HepG2 (cell line): Measurements from ENCODE around the gene PRRT1. TPM values are rescaled to one million over a fixed set of nuclear protein-coding genes. Genes with fewer than 3 reads are reported as not detected.

Experiments used
- EP300 ChIP-seq, 3 experiments: sonication (generic) in 1 of 3; formaldehyde crosslinking in 1 of 3; IDR thresholded peaks; 2 replicates each; pipeline versions ENCODE4 v1.5.1 to v1.6.1; 2011 to 2020; ENCODE audit warnings: low read depth in 2 of 3, low read length in 2 of 3, borderline replicate concordance in 1 of 3, improper control_type of control experiment in 1 of 3, mild to moderate bottlenecking in 1 of 3, missing genetic modification reagents in 1 of 3, moderate library complexity in 1 of 3
- HINFP ChIP-seq: sonication (generic); formaldehyde crosslinking; IDR thresholded peaks from 2 replicates; pipeline ENCODE4 v1.4.0; 2020; ENCODE audit warnings: low read depth, mild to moderate bottlenecking, missing genetic modification reagents
- KDM4B ChIP-seq: sonication (generic); formaldehyde crosslinking; IDR thresholded peaks from 2 replicates; pipeline ENCODE4 v1.4.0; 2020; ENCODE audit warnings: missing genetic modification reagents
- PHF8 ChIP-seq: sonication (generic); formaldehyde crosslinking; IDR thresholded peaks from 2 replicates; pipeline ENCODE4 v1.5.0; 2020; ENCODE audit warnings: missing genetic modification reagents
- PITX1 ChIP-seq: sonication (generic); formaldehyde crosslinking; IDR thresholded peaks from 2 replicates; pipeline ENCODE4 v1.5.1; 2020; ENCODE audit warnings: mild to moderate bottlenecking, missing genetic modification reagents
- SOX6 ChIP-seq, 2 experiments: fragments of 450-650 bp in 1 of 2; sonication (generic) in 1 of 2; formaldehyde crosslinking in 1 of 2; IDR thresholded peaks; 2 replicates each; pipeline versions ENCODE4 v1.4.0 to v1.6.1; 2017 to 2020; ENCODE audit warnings: antibody characterized with exemption in 1 of 2, mild to moderate bottlenecking in 1 of 2, missing genetic modification reagents in 1 of 2
- YEATS4 ChIP-seq: sonication (generic); formaldehyde crosslinking; IDR thresholded peaks from 2 replicates; pipeline ENCODE4 v1.4.0; 2020; ENCODE audit warnings: missing genetic modification reagents, borderline replicate concordance
- ZFP90 ChIP-seq: sonication (generic); formaldehyde crosslinking; IDR thresholded peaks from 2 replicates; pipeline ENCODE4 v1.8.0; 2022; ENCODE audit warnings: missing genetic modification reagents, mild to moderate bottlenecking, inconsistent platforms, borderline replicate concordance
- ZMYM4 ChIP-seq: sonication (generic); formaldehyde crosslinking; IDR thresholded peaks from 2 replicates; pipeline ENCODE4 v1.8.1; 2023; ENCODE audit warnings: mild to moderate bottlenecking, missing genetic modification reagents
- ZNF142 ChIP-seq: sonication (generic); formaldehyde crosslinking; IDR thresholded peaks from 2 replicates; pipeline ENCODE4 v1.4.0; 2020; ENCODE audit warnings: missing genetic modification reagents
- ZNF430 ChIP-seq: sonication (generic); formaldehyde crosslinking; IDR thresholded peaks from 2 replicates; pipeline ENCODE4 v1.9.0; 2021; ENCODE audit warnings: mild to moderate bottlenecking, missing genetic modification reagents
- polyA plus RNA-seq, 8 experiments: library from polyadenylated mRNA; depleted of rRNA in 3 of 8; stranded (reverse) in 7 of 8; unstranded in 1 of 8; fragments of >200 nt; fragmentation: Illumina TruSeq in 4 of 8; extraction: Trizol in 4 of 8; gene quantifications; 2 replicates each; pipeline versions ENCODE4 v1.2.1 to v1.2.3, GENCODE V29; 2011 to 2016; ENCODE audit warnings: low read depth in 4 of 8, missing spikeins in 1 of 8, mixed read lengths in 1 of 8; ENCODE audit not compliant: insufficient read depth in 1 of 8
- total RNA-seq, 5 experiments: library from RNA; depleted of rRNA; stranded (reverse); fragments of >200 nt; fragmentation: Illumina TruSeq; extraction: Trizol; gene quantifications; 2 replicates each; pipeline ENCODE4 v1.2.3, GENCODE V29; 2016; ENCODE audit warnings: low read depth in 1 of 5
- TF ChIP-seq, protein P1 (sequence below), 2 experiments: sonication (generic) in 1 of 2; formaldehyde crosslinking in 1 of 2; IDR thresholded peaks; 2 replicates each; pipeline versions ENCODE4 v1.6.1 to v1.9.0; 2014 to 2022; ENCODE audit warnings: antibody characterized with exemption in 1 of 2, borderline replicate concordance in 1 of 2, inconsistent platforms in 1 of 2, low read depth in 1 of 2, missing genetic modification reagents in 1 of 2

The PRRT1 gene
- total and polyA plus RNA-seq, 2 of the 13 experiments (the other 11 are each of a cell fraction or from before 2014, with no cell fraction given): 0.64 to 1.4 TPM

DNA sequence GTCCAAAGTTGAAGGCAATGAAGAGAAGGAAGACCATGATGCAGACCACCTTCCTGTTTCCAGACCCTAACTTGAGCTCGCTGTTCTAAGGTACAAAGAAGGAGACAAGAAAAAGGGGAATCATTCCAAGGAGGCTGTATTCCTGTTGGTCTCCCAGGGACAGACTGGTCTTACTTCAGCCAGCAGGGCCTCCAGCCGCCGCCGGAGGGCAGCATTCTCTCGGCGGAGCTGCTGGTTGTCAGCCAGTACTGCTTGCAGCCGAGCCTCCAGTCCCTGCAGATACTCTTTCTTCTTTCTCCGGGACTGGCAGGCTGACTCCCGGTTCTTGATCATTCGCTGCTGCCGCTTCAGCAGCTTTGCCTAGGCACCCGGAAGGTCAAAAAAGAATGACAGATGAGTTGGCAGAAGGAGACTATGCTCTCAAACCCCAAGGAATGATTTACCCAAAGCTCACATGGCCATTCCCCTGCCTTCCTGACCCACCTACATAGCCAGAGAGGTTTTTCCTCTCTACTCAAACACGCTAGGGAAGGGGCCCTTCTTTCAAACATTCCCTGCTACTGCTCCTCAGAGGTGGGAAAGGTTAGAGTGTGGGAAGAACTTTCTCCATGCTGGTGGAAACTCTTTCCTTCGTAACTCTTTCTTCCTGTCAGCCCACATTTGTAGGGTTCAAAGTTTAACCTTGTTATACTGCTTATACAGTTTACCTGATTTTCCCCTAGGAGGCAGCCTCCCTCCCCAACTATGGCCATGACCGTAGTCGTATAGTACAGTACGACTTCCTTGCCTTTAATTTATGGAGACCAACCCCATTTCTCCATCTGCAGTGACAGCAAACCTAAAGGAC, 32.7 kb downstream of the PRRT1 start (continued):
- peak; percentile 81 for TF ChIP-seq ZNF142 (CRISPR knock-in tag)
- TF ChIP-seq ZNF430 (CRISPR knock-in tag): peak; percentile 49; the same call in 1 of the 2 replicates
- 0 out of 2 replicates have a peak, but pooled peaks have one; percentile 7 for TF ChIP-seq PITX1 (CRISPR knock-in tag)
- TF ChIP-seq ZMYM4: peak; percentile 25; the same call in 1 of the 2 replicates
- TF ChIP-seq SOX6 (IDR thresholded peaks at IDR 0.05): no peak
- peak; percentile 56; the same call in 1 of the 2 replicates for TF ChIP-seq SOX6 (CRISPR knock-in tag; IDR thresholded peaks at IDR 0.05)
- no peak for TF ChIP-seq HINFP (CRISPR knock-in tag)
- TF ChIP-seq YEATS4 (CRISPR knock-in tag): peak; percentile 77
- TF ChIP-seq KDM4B: peak; percentile 43; the same call in 1 of the 2 replicates
- TF ChIP-seq, protein P1, sequence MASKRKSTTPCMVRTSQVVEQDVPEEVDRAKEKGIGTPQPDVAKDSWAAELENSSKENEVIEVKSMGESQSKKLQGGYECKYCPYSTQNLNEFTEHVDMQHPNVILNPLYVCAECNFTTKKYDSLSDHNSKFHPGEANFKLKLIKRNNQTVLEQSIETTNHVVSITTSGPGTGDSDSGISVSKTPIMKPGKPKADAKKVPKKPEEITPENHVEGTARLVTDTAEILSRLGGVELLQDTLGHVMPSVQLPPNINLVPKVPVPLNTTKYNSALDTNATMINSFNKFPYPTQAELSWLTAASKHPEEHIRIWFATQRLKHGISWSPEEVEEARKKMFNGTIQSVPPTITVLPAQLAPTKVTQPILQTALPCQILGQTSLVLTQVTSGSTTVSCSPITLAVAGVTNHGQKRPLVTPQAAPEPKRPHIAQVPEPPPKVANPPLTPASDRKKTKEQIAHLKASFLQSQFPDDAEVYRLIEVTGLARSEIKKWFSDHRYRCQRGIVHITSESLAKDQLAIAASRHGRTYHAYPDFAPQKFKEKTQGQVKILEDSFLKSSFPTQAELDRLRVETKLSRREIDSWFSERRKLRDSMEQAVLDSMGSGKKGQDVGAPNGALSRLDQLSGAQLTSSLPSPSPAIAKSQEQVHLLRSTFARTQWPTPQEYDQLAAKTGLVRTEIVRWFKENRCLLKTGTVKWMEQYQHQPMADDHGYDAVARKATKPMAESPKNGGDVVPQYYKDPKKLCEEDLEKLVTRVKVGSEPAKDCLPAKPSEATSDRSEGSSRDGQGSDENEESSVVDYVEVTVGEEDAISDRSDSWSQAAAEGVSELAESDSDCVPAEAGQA (IDR thresholded peaks at IDR 0.05; ENCODE audit: low read depth): no peak
- TF ChIP-seq, protein P1 (CRISPR knock-in tag; IDR thresholded peaks at IDR 0.05; ENCODE audit: borderline replicate concordance): peak; percentile 85; the same call in 1 of the 2 replicates
- TF ChIP-seq PHF8 (CRISPR knock-in tag): peak; percentile 28
- TF ChIP-seq ZFP90: peak; percentile 74
- TF ChIP-seq EP300 (IDR thresholded peaks at IDR 0.05; ENCODE audit: low read depth in 2 of 2, low read length in 2 of 2): no peak
- peak; percentile 28; the same call in 1 of the 2 replicates for TF ChIP-seq EP300 (CRISPR knock-in tag; IDR thresholded peaks at IDR 0.05; ENCODE audit: borderline replicate concordance)
